GM18508 (cell line): ENCODE measurements around the gene LRRC61.

Source experiments
- ATAC-seq: cut with Tn5 transposase; IDR thresholded peaks from one replicate; pipeline ENCODE4 v1.9.1; 2021; ENCODE audit warnings: moderate number of reproducible peaks; ENCODE audit not compliant: insufficient read depth, unreplicated experiment

LRRC61 gene

DNA sequence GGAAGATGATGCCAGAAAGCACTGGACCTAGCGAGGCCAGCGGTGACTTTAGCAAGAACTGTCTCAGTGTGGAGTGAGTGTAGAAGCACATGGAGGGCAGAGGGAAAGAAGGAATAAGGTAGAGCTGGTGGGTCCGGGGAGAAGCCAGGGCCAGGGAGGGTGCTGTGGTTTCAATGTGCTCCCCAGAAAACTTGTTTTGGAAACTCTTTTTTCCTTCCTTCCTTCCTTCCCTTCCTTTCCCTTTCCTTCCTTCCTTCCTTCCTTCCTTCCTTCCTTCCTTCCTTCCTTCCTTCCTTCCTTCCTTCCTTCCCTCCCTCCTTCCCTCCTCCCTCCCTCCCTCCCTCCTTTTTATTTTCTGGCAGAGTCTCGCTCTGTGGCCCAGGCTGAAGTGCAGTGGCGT lies 23.8 kb downstream of the LRRC61 start:
- no peak for ATAC-seq

DNA sequence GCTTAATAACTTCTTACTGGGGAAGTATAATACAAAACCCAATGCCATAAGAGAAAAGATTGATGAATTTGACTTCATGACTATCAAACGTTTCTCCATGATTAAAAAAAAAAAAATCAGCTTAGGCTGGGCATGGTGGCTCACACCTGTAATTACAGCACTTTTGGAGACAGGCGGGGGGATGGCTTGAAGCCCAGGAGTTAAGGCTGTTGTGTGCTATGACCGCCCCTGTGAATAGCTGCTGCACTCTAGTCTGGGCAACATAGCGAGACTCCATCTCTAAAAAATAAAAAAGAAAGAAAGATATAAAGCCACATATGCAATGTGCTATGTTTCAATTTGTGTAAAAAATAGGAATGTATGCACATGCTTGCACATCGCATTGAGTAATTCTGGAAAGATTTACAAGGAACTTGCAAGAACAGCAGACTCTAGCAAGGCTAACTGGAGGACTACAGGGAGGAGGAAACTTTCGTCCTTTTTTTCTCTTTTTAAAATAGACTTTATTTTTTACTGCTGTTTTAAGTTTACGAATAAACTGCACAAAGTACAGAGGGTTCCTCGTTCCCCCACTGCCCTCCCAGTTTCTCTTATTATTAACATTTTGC lies 28.5 kb downstream of the LRRC61 start:
- no peak for ATAC-seq

DNA sequence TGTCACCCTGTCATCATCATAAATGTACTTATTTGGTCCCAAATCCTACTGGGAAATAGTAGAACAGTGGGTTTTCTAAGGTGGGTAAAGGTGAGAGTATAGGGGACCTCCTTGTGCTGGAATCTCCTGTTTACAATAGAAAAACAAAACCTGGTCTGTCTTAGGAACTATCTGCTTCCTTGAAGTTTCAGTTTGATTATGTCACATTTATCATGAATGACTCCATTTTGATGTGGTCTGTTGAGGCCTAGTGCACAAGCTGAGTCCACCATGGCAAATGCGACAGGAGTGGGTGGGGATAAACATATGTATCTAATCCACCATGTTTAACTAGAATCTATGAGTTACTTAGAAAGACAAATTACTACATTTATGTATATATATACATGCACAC lies 32.5 kb downstream of the LRRC61 start:
- no peak for ATAC-seq

DNA sequence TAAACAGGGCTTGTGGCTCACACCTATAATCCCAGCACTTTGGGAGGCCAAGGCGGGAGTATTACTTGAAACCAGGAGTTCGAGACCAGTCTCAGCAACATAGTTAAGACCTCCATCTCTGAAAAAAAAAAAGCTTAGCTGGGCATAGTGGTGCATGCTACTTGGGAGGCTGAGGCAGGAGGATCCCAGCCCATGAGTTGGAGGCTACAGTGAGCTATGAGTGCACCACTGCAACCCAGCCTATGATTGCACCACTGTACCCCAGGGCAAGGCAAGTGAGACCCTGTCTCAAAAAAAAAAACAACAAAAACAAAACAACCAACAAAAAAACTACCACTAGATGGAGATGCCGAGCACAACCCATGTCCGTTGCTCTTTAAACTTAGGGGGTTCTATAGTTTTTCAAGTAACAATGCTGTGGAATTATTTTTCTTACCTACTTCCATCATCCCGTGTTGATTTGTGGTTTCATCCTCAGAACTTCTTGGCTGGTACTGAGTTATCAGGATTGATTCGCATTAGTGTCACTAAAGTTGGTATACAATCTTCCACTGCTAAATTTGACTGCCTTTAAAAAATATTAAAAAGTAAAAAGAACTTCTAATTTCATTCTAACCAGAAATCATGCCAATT lies 33.2 kb downstream of the LRRC61 start:
- no peak for ATAC-seq

DNA sequence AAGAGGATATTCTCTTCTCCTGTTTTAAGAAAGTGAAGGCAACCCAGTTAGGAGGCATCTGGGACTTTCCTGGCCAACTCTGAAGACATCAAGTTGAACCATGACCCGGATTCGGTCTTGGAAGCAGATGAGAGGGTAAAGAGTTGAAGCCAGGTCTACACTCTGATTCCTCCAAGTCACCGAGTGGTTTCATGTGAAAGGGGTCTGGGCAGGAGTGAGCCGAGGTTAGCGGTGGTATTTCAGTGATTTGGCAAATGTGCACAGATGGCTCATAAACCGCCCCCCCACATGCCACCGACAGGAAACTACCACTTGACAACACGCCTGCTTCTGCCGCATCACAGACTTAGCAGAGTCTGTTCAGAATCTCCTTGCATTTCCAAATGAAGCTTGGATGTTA lies 34.1 kb downstream of the LRRC61 start:
- no peak for ATAC-seq

DNA sequence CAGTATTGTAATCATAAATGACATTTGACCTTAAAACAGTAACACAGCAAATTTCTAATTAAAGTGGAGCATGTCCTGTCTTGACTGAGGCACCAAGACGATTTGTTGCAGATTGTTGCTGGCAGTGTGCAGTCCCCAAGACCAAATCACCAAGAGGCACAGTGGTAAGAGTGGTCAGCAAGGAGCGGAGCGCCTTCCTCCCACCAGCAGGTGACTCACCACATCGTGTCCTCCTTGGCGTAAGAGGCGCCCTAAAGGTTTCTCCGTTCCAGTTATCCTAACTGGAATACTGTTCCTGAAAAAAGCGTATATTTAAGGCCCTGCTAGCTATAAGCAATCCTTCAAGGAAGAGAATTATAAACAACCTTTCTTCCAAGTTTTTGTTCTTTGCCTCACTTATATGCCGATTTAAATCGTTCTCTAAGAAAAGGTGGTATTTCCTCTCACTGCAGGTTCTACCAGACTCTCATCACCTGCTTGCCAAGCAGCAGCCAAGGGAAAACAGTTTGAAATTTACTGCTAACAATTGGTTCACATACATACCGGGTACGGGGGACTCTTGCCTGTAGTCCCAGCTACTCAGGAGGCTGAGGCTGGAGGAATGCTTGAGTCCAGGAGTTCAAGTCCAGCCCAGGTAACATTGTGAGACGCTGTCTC lies 34.7 kb downstream of the LRRC61 start:
- no peak for ATAC-seq

DNA sequence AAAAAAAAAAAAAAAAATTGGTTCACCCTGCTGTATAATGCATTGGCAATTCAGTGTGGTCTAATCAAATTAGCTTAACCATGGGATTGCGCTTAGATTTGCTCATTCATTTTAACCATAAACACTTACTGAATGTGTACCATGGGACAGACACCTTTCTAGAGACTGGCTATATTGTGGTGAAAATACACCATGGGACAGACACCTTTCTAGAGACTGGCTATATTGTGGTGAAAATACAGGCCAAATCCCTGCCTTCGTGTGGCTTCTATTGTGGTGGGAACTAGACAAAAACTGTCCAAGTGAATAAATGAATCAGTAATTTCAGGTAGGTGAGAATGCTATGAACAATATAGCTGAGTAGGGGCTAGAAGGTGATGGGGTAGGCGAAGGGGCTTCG lies 35.3 kb downstream of the LRRC61 start:
- no peak for ATAC-seq

DNA sequence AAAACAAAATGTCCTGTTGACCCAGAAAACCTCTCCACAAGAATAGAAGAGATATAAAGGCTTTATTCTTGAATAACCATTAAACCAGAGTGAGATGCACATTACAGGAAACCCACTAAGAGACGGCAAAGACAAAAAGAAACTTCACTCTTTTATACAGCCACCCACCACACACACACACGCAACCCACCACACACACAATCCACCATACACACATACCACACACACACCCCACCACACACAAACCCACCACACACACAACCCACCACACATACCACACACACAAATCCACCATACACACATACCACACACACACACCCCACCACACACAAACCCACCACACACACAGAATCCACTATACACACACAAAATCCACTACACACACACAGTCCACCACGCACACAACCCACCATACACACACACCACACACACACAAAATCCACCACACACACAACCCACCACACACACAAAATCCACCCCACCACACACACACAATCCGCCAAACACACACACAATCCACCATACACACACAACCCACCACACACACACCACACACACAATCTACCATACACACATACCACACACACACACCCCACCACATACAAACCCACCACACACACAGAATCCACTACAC lies 36.0 kb downstream of the LRRC61 start:
- no peak for ATAC-seq

DNA sequence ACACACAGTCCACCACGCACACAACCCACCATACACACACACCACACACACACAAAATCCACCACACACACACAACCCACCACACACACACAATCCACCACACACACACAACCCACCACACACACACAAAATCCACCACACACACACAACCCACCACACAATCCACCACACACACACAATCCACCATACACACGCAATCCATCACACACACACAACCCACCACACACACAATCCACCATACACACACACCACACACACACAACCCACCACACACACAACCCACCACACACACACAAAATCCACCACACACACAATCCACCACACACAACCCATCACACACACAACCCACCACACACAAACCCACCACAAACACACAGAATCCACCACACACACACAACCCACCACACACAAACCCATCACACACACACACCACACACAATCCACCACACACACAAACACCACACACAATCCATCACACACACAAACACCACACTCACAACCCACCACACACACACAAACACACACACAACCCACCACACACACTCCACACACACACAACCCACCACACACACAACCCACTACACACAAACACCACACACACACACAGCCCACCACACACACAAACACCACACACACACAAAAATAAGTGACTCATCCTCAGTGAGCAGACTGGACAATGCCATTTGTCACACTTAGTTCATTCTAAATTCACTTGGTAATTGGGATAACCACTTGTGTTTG lies 36.6 kb downstream of the LRRC61 start:
- ATAC-seq = no peak

DNA sequence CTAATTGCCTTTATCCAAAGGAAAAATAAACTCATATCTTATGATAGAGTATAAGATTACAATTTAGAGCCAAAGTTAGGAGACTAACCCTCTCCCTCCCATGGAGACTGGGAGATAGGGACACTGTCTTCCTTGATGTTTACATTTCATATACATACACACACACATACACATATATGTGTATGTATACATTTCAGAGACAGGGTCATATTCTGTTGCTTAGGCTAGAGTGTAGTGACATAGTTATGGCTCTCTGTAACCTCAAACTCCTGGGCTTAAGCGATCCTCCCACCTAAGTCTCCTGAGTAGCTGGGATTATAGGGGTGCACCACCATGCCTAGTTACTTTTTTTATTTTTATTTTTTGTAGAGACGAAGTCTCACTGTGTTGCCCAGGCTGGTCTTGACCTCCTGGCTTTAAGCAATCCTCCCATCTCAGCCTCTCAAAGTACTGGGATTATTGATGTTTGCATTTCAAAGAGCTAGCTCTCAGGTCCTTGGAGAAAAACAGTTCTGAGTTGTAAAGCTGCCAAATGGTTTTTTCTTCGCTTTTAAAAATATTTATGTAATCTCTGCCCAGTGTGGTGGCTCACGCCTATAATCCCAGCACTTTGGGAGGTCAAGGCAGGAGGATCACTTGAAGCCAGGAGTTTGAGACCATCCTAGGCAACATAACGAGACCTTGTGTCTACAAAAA lies 37.4 kb downstream of the LRRC61 start:
- no peak for ATAC-seq

DNA sequence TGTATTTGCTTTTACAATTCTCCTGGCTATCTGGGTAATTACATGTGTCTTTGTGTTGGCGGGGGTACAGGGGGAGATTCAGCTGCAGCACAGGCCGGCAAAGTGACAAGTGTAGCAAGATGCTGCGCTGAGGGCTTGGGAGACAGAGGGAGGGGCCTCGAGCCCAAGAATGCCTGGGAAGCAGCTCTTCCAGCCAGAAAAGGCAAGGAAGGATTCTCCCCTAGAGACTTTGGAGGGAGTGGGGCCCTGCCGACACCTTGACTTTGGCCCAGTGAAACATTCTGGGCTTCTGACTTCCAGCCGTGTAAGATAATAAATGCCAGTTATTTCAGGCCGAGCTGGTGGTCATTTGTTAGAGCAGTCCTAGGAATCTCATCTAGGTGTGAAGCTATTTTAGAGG lies 38.2 kb downstream of the LRRC61 start:
- no peak for ATAC-seq

DNA sequence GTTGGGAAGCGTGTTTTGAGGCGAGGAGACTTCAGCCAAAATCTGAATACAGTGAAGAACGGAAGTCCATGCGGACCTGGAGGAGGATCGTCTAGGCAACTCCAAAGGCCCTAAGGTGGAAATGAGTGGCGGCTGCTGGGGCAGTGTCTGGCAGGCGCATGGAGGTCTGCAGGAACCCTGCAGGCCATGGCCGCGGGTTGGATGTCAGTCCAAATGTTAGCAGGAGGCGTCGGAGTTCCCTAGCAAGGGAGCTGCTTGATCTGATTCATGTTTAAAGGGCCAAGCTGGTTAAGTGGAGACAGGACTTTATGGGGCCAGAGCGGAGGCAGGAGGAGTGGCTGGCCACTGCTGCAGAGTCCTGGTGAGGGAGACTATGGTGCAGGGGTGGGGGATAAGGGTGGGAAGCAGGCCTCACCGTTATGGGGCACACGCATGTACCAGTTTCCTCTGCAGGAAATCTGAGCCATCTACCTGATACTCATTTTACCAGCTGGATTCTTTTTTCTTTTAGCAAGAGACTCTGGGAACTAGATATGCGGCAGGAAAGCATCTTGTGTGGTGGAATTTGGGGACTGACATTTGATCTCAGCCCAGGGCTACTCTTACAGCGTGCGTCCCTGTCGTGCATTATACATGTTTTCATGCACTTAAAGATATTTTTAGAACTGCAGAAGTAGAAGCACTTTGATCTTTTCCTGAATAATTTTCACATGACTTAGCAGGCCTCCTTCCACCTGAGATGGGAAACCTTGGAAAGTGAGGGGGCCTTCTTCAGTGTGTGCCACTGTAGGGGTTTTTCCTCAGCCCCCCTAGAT lies 38.9 kb downstream of the LRRC61 start:
- no peak for ATAC-seq

DNA sequence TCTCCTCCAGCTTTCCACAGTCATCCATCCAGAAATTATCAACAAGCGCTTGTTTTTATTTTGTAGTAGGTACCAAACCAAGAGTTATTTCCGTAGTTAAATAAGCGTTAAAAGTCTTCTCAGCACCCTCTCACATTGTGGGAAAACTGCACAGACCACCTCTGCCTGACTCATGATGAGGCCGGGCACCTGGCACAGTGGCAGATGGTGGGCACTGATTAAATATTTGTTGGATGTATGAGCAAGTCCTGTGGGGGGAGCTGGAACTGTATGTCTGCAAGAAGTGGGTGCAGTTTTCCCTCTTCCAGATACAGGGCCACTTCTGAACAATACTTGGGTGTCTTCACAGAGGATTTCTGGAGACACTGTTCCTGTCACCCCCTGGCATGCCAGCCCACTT lies 40.2 kb downstream of the LRRC61 start:
- no peak for ATAC-seq

DNA sequence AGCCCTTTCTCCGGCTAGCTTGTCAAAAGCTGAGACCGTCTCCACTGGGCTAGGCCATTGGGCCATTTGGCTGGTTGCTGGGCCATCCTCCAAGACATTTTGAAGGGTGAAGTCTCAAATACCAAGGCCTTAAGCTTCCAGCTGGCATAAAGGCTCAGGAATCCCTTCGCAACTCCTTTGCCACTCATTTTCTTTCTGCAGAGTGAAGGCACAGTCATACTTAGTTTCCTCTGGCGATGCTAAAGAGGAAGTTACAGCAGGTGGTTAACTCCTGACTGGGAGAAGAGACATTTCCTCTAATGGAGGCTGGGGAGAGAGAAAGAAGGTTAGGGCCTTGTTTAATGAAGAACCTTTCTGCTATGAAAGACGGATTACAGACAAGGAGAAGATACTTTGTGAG lies 40.7 kb downstream of the LRRC61 start:
- no peak for ATAC-seq

DNA sequence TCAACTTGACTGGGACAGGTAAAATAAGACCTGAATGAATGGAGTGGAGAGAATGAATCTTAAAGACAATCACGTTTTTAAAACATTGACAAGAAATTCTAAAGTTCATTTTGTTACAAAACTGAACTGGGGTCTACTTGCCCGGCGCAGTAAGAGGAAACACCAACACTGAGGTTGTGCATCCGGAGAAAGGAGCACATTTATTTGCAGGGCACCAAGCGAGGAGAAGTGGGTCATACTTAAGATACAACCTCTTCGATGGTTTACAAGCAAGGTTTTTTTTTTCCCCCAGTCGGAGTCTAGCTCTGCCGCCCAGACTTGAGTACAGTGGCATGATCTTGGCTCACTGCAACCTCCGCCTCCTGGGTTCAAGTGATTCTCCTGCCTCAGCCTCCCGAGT lies 42.0 kb downstream of the LRRC61 start:
- no peak for ATAC-seq

DNA sequence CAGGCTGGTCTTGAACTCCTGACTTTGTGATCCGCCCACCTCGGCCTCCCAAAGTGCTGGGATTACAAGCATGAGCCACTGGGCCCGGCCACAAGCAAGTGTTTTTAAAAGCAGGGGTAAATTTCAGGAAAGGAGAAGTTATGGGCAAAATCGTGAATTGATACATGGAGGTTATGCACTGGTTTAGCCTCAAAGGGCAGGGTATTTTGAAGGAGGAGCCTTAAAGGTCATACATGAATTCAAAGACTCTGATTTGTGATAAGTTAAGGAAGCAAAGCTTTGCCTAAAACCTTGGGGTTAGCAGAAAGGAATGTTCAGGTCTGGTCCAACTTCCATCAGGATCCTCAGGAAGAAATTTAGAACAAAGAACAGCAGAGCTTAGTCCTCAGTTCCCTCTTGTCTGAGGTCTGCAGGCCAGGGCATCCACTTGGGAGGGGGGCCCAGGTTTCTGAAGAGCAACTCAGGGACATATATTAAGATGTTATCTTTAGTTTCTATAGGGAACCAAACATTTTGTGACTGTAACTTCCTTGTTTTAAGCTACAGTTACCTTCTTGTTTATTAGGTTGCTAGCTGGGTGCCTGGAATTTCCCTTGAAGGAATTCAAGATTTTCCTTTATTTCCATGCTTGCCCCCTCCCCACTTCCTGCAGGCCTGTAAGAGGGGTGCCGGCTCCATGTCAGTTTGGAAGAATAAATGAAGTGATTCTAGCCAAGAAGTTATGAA lies 42.7 kb downstream of the LRRC61 start:
- ATAC-seq = no peak

DNA sequence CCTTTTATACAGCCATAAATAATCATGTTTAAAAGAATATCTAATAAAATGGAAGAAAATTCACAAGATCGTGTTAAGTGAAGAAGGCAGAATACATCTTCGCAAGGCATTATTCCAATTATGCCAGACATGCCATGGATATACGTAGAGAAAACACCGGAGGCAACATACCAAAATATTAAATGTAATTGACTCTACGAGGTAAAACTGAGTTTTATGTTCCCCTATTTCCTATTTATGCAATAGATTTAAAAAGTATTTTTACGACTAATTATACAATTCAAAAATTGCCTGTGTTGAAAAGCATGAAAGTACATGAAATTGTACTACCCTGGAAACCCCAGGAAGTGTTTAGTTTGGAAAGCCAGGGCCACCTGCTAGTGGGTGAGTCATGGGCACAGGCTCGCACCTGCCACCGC lies 44.5 kb downstream of the LRRC61 start:
- ATAC-seq = no peak

DNA sequence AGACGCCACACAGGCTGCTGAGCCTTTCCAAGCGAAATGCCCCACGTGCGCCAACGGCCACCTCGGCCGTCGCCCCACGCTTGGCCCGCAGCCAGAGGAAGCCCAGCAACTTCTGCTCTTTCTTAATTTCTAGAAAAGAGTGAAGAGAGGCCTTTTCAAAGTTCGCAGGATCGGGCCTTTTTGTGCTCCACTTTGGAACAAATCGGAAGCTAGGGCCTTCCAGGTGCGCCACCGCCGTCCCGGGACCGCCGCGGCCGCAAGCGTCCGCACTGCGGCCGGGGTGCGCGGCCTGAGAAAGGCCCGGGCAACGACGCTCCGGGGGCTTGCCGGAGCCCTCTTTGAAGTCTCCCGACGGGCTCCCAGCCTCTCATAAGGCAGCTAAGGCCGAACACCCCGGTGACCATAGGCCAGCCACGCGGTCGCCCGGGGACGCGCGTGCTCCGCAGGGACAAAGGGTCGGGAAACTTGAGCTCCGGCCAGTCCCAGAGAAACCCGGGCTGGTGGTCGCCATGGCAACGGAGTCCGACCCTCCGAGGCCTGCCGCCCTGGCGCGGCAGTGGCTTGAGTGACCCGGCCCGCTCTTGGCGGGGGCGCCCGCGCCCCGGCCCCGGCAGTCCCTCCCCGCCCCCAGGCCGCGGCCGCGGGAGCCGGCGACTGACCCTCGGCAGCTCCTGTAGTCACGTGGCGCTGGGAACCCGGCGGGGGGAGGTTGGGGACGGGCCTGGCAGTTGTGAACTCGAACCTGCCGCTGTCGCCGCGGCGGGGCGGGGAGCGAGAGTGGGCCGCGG lies 45.1 kb downstream of the LRRC61 start, which contains the start of gene REPIN1:
REPIN1 (plus strand) TSS at position 727 of the 788 bp plus-strand sequence. CDS start 890 bp downstream, outside the sequence.
- no peak for ATAC-seq
